ENCODE results near the gene CCDC15.

CCDC15 gene

GRCh38 chr11:125072961-125073590 is 119.1 kb downstream of the CCDC15 start:
- no peaks in the 10 kb centered on the region for H3F3A ChIP-seq (ENCODE audit: low read depth)
- H3K4me3 ChIP-seq (ENCODE audit: low read length, poor library complexity, severe bottlenecking) = no peak overlapping the region
- no peaks in the 10 kb centered on the region for H3K36me3 ChIP-seq (ENCODE audit: insufficient read depth, low read length)
- no peaks in the 10 kb centered on the region for H3K27me3 ChIP-seq (ENCODE audit: insufficient read depth, low read length, poor library complexity, severe bottlenecking)
- H2AFZ ChIP-seq (ENCODE audit: low read length) = no peak overlapping the region
- H3K9me2 ChIP-seq (replicated peaks; ENCODE audit: low read depth, low read length) = no peaks in the 10 kb centered on the region
- no peaks in the 10 kb centered on the region for H3K79me2 ChIP-seq (ENCODE audit: insufficient read depth, low read length)
- no peaks in the 10 kb centered on the region for H3K9me3 ChIP-seq (ENCODE audit: insufficient read depth, low read depth, low read length)
- no peak for TF ChIP-seq EZH2phosphoT487 (IDR thresholded peaks at IDR 0.05; ENCODE audit: borderline replicate concordance)
- no peak for TF ChIP-seq CTCF (conservative IDR thresholded peaks at IDR 0.05; ENCODE audit: low read length)
- H4K20me1 ChIP-seq (ENCODE audit: insufficient read depth, low read length, poor library complexity, severe bottlenecking) = no peaks in the 10 kb centered on the region
- no peak overlapping the region for H3K9ac ChIP-seq (ENCODE audit: low read depth, low read length, poor library complexity, severe bottlenecking)
- H3K4me2 ChIP-seq (ENCODE audit: low read depth, low read length, poor library complexity, severe bottlenecking) = no peak overlapping the region
- peaks cover 29% of the 10 kb centered on the region for H3K4me1 ChIP-seq (ENCODE audit: insufficient read depth, low read length, poor library complexity, severe bottlenecking)

- H3F3A ChIP-seq (ENCODE audit: low read depth) = no peaks in the 10 kb centered on the region
- no peaks in the 10 kb centered on the region for H3K9me3 ChIP-seq (ENCODE audit: insufficient read depth, low read depth, low read length)
- no peaks in the 10 kb centered on the region for H3K9me2 ChIP-seq (replicated peaks; ENCODE audit: low read depth, low read length)
- no peaks in the 10 kb centered on the region for H3K79me2 ChIP-seq (ENCODE audit: insufficient read depth, low read length)
- no peak overlapping the region for H3K4me3 ChIP-seq (ENCODE audit: low read length, poor library complexity, severe bottlenecking)
- peaks cover 29% of the 10 kb centered on the region for H3K4me1 ChIP-seq (ENCODE audit: insufficient read depth, low read length, poor library complexity, severe bottlenecking)
- no peak overlapping the region for H3K9ac ChIP-seq (ENCODE audit: low read depth, low read length, poor library complexity, severe bottlenecking)
- H4K20me1 ChIP-seq (ENCODE audit: insufficient read depth, low read length, poor library complexity, severe bottlenecking) = no peaks in the 10 kb centered on the region
- H2AFZ ChIP-seq (ENCODE audit: low read length) = no peak overlapping the region
- no peaks in the 10 kb centered on the region for H3K27me3 ChIP-seq (ENCODE audit: insufficient read depth, low read length, poor library complexity, severe bottlenecking)
- H3K4me2 ChIP-seq (ENCODE audit: low read depth, low read length, poor library complexity, severe bottlenecking) = no peak overlapping the region
- no peaks in the 10 kb centered on the region for H3K36me3 ChIP-seq (ENCODE audit: insufficient read depth, low read length)
- TF ChIP-seq CTCF (conservative IDR thresholded peaks at IDR 0.05; ENCODE audit: low read length) (no peak), EZH2phosphoT487 (IDR thresholded peaks at IDR 0.05; ENCODE audit: borderline replicate concordance) (no peak)
Measured at GRCh38 chr11:125073616-125074483, 119.8 kb downstream of the CCDC15 start.

GRCh38 chr11:125074511-125075241 is 120.7 kb downstream of the CCDC15 start:
- no peaks in the 10 kb centered on the region for H3K36me3 ChIP-seq (ENCODE audit: insufficient read depth, low read length)
- TF ChIP-seq CTCF (conservative IDR thresholded peaks at IDR 0.05; ENCODE audit: low read length) (no peak), EZH2phosphoT487 (IDR thresholded peaks at IDR 0.05; ENCODE audit: borderline replicate concordance) (no peak)
- no peak overlapping the region for H3K4me3 ChIP-seq (ENCODE audit: low read length, poor library complexity, severe bottlenecking)
- no peak overlapping the region for H3K9ac ChIP-seq (ENCODE audit: low read depth, low read length, poor library complexity, severe bottlenecking)
- no peaks in the 10 kb centered on the region for H3F3A ChIP-seq (ENCODE audit: low read depth)
- H3K27me3 ChIP-seq (ENCODE audit: insufficient read depth, low read length, poor library complexity, severe bottlenecking) = no peaks in the 10 kb centered on the region
- H3K9me3 ChIP-seq (ENCODE audit: insufficient read depth, low read depth, low read length) = no peaks in the 10 kb centered on the region
- no peaks in the 10 kb centered on the region for H3K9me2 ChIP-seq (replicated peaks; ENCODE audit: low read depth, low read length)
- H4K20me1 ChIP-seq (ENCODE audit: insufficient read depth, low read length, poor library complexity, severe bottlenecking) = no peaks in the 10 kb centered on the region
- no peak overlapping the region for H2AFZ ChIP-seq (ENCODE audit: low read length)
- no peaks in the 10 kb centered on the region for H3K79me2 ChIP-seq (ENCODE audit: insufficient read depth, low read length)
- no peak overlapping the region for H3K4me2 ChIP-seq (ENCODE audit: low read depth, low read length, poor library complexity, severe bottlenecking)
- peaks cover 23% of the 10 kb centered on the region for H3K4me1 ChIP-seq (ENCODE audit: insufficient read depth, low read length, poor library complexity, severe bottlenecking)

All from Loucy (cell line).